B cell (primary cell): ENCODE results near the gene ETV6. TPM values are rescaled to one million over a fixed set of nuclear protein-coding genes. Genes with fewer than 3 reads are reported as not detected.
"Not testable (repeated sequence)": the region's sequence is repeated elsewhere in the genome, so short reads cannot be mapped to it uniquely, and the experiment has no call there.

Experiments
- ATAC-seq: fragments of 200-7000 bp; cut with Tn5 transposase; one replicate; pipeline ENCODE4 v1.10.0; 2021; ENCODE audit warnings: low read depth, mild to moderate bottlenecking, moderate number of reproducible peaks, moderate library complexity
- CTCF ChIA-PET: fragments of 350-600 bp; sonication (Branson Sonifier 250); formaldehyde crosslinking; loops from one replicate; lab custom pipeline; 2021; ENCODE audit warnings: antibody characterized with exemption, inconsistent platforms; lab: Charles Lee
- POLR2A ChIA-PET: fragments of 350-600 bp; sonication (Branson Sonifier 250); formaldehyde crosslinking; loops from one replicate; lab custom pipeline; 2021; ENCODE audit warnings: antibody characterized with exemption; lab: Charles Lee
- DNase-seq: peaks from one replicate; pipeline ENCODE4 v3.0.0; 2013
- H2AFZ ChIP-seq: 2 replicates; pipeline ENCODE4 v1.6.1; 2012; ENCODE audit warnings: mild to moderate bottlenecking, low read depth, low read length; ENCODE audit not compliant: insufficient read depth, poor library complexity, severe bottlenecking
- H3K27ac ChIP-seq, 2 donors: 1 replicate in 1 of 2; 2 replicates in 1 of 2; pipeline ENCODE4 v1.5.1; 2012 to 2013; ENCODE audit warnings: low read length in 2 of 2, mild to moderate bottlenecking in 2 of 2, moderate library complexity in 1 of 2
- H3K27me3 ChIP-seq, 4 experiments: fragments of 200-600 bp in 1 of 4; sonication (generic) in 1 of 4; replicated peaks in 1 of 4; 1 replicate in 2 of 4; 2 replicates in 2 of 4; pipeline versions ENCODE4 v1.6.1 to v1.7.0; 2013 to 2016; ENCODE audit warnings: low read length in 3 of 4, mild to moderate bottlenecking in 2 of 4, mixed read lengths in 1 of 4, moderate library complexity in 1 of 4; ENCODE audit not compliant: insufficient read depth in 4 of 4, control insufficient read depth in 3 of 4; ENCODE audit errors: control extremely low read depth in 1 of 4
- H3K36me3 ChIP-seq, 2 experiments: replicated peaks in 1 of 2; 1 replicate in 1 of 2; 2 replicates in 1 of 2; pipeline versions ENCODE4 v1.6.1 to v1.7.1; 2013; ENCODE audit warnings: low read length in 1 of 2; ENCODE audit not compliant: insufficient read depth in 2 of 2, control insufficient read depth in 1 of 2; ENCODE audit errors: control extremely low read depth in 1 of 2, extremely low read depth in 1 of 2
- H3K4me1 ChIP-seq, 2 donors: fragments of 200-600 bp in 1 of 2; sonication (generic) in 1 of 2; 1 replicate in 1 of 2; 2 replicates in 1 of 2; pipeline versions ENCODE4 v1.5.1 to v1.6.1; 2013 to 2017; ENCODE audit warnings: low read length in 2 of 2; ENCODE audit not compliant: control insufficient read depth in 2 of 2, insufficient read depth in 2 of 2
- H3K4me2 ChIP-seq: replicated peaks from 2 replicates; pipeline ENCODE3; 2012; ENCODE audit warnings: mild to moderate bottlenecking, low read depth, low read length; ENCODE audit not compliant: poor library complexity, severe bottlenecking
- H3K4me3 ChIP-seq, 5 experiments: fragments of 200-600 bp in 1 of 5; sonication (generic) in 1 of 5; 1 replicate in 3 of 5; 2 replicates in 2 of 5; pipeline versions ENCODE4 v1.5.1 to v1.7.0; 2011 to 2016; ENCODE audit warnings: low read length in 4 of 5, mild to moderate bottlenecking in 4 of 5, low read depth in 2 of 5, control low read depth in 1 of 5, moderate library complexity in 1 of 5; ENCODE audit not compliant: insufficient read depth in 1 of 5; ENCODE audit errors: control extremely low read depth in 1 of 5, extremely low read depth in 1 of 5
- H3K79me2 ChIP-seq: fragments of 200-600 bp; sonication (generic); one replicate; pipeline ENCODE4 v1.6.0; 2016; ENCODE audit warnings: low read length; ENCODE audit not compliant: control insufficient read depth, insufficient read depth
- H3K9ac ChIP-seq: fragments of 200-600 bp; sonication (generic); 2 replicates; pipeline ENCODE4 v1.6.1; 2017; ENCODE audit warnings: mild to moderate bottlenecking, low read length, moderate library complexity
- H3K9me3 ChIP-seq, 3 donors: one replicate each; pipeline versions ENCODE4 v1.6.1 to v1.7.1; 2013; ENCODE audit warnings: low read length in 2 of 3; ENCODE audit not compliant: control insufficient read depth in 2 of 3, insufficient read depth in 1 of 3; ENCODE audit errors: control extremely low read depth in 1 of 3
- H4K20me1 ChIP-seq: 2 replicates; pipeline ENCODE4 v1.6.0; 2012; ENCODE audit warnings: mild to moderate bottlenecking, low read length; ENCODE audit not compliant: insufficient read depth, control insufficient read depth, poor library complexity, severe bottlenecking
- H3K27ac Mint-ChIP-seq: one replicate; pipeline ENCODE4 v1.8.0; 2021; ENCODE audit warnings: mixed read lengths
- H3K27me3 Mint-ChIP-seq: one replicate; pipeline ENCODE4 v1.8.0; 2021; ENCODE audit warnings: mixed read lengths
- H3K4me1 Mint-ChIP-seq: one replicate; pipeline ENCODE4 v1.8.0; 2021; ENCODE audit warnings: mixed read lengths
- H3K4me3 Mint-ChIP-seq: one replicate; pipeline ENCODE4 v1.8.0; 2021; ENCODE audit warnings: mixed read lengths
- H3K9me3 Mint-ChIP-seq: one replicate; pipeline ENCODE4 v1.8.0; 2022; ENCODE audit warnings: mixed read lengths; ENCODE audit not compliant: insufficient read depth
- CTCF ChIP-seq: fragments of 200-600 bp; IDR thresholded peaks from one replicate; pipeline ENCODE4 v1.8.0; 2022; ENCODE audit warnings: antibody characterized with exemption, mild to moderate bottlenecking
- EZH2 ChIP-seq: IDR thresholded peaks from 2 replicates; pipeline ENCODE4 v1.6.1; 2012; ENCODE audit warnings: borderline replicate concordance, low read depth, mild to moderate bottlenecking, moderate library complexity, low read length; ENCODE audit not compliant: insufficient read depth, poor library complexity, severe bottlenecking
- WGBS: methylation state at CpG from one replicate; pipeline ENCODE4 v1.1.5; 2013; ENCODE audit warnings: missing lambda C conversion rate; ENCODE audit not compliant: insufficient coverage; 5-methylcytosine and 5-hydroxymethylcytosine counted together
- intact Hi-C: fragments of 100-400 bp; cut with micrococcal nuclease; formaldehyde crosslinking; loops from one replicate; pipeline ENCODE4 v1.10.0; 2022
- polyA plus RNA-seq: library from polyadenylated mRNA; depleted of rRNA; stranded (reverse); fragments of >200 nt; gene quantifications from 2 replicates; pipeline ENCODE4 v1.2.3, GENCODE V29; 2012
- total RNA-seq, 2 donors: library from RNA; stranded (reverse); fragments of 120-200 nt in 1 of 2; gene quantifications; 1 replicate in 1 of 2; 2 replicates in 1 of 2; pipeline versions ENCODE4 v1.2.3 to v1.2.4, GENCODE V29; 2013 to 2022

Gene ETV6
- total and polyA plus RNA-seq, 2 donors (not counting 1 experiment from before 2014, with no cell fraction given), result 17.4 to 123 TPM

- CTCF ChIA-PET, result interaction anchor here (1.3 kb wide), 1 partner anchor 401 kb away, joined by 3 read pairs; no protein-coding TSS in a partner anchor
- Histone ChIP-seq H3K9me3 (peaks cover 0 to 8% (median 7%) of the 10 kb centered on the region in 3 donors), H3K9ac (no peak overlapping the region), H3K36me3 (no peaks in the 10 kb centered on the region), H3K4me1 (no peaks in the 10 kb centered on the region), H2AFZ (no peak overlapping the region), H3K4me2 (no peak overlapping the region), H3K27me3 (no peaks in the 10 kb centered on the region), H3K4me3 (no peak overlapping the region), H3K79me2 (no peaks in the 10 kb centered on the region), H3K27ac (no peak overlapping the region), H4K20me1 (no peaks in the 10 kb centered on the region)
- POLR2A ChIA-PET, result no interaction called here
- Mint-ChIP-seq H3K4me3 (no peak overlapping the region), H3K27me3 (no peaks in the 10 kb centered on the region), H3K4me1 (no peaks in the 10 kb centered on the region), H3K9me3 (no peaks in the 10 kb centered on the region), H3K27ac (no peak overlapping the region)
- intact Hi-C loops, result no loop called here
- DNase-seq (no peak), ATAC-seq (no peak)
- TF ChIP-seq CTCF (no peak), EZH2 (no peak)
- no CpG with 5 or more reads among the region's 1 CpG for WGBS
Measured at GRCh38 chr12:11631288-11631687, 18.2 kb upstream of the ETV6 start.

GRCh38 chr12:11631881-11632280 is 17.6 kb upstream of the ETV6 start:
- H3K27ac Mint-ChIP-seq, intact Hi-C loops, H3K4me3 Mint-ChIP-seq, DNase-seq, H3K27me3 ChIP-seq, H2AFZ ChIP-seq, H3K79me2 ChIP-seq, H3K9me3 ChIP-seq, POLR2A ChIA-PET, H3K27ac ChIP-seq, H3K9me3 Mint-ChIP-seq, H3K4me2 ChIP-seq, H3K9ac ChIP-seq, ATAC-seq, H3K36me3 ChIP-seq, H3K4me1 ChIP-seq, H3K4me3 ChIP-seq, H4K20me1 ChIP-seq, H3K4me1 Mint-ChIP-seq, H3K27me3 Mint-ChIP-seq: not testable (repeated sequence)
- CTCF ChIA-PET, result interaction anchor here (1.3 kb wide), 1 partner anchor 401 kb away, joined by 3 read pairs; no protein-coding TSS in a partner anchor
- 100% methylated on average over 2 of the region's 9 CpGs for WGBS
